Heart left ventricle (tissue), 16 donors: Measurements from ENCODE around the gene DAPP1. TPM values are rescaled to one million over a fixed set of nuclear protein-coding genes. Genes with fewer than 3 reads are reported as not detected.
A peak's percentile ranks its signal among the peaks of the same experiment; 100 is the strongest.

Source experiments
- ATAC-seq, 4 donors: fragments of 200-7000 bp; cut with Tn5 transposase; one replicate each; pipeline ENCODE4 v1.9.1; 2020 to 2022; ENCODE audit warnings: moderate library complexity in 4 of 4, mild to moderate bottlenecking in 3 of 4, moderate number of reproducible peaks in 1 of 4
- DNase-seq, 5 donors: peaks; one replicate each; pipeline ENCODE4 v3.0.0-alpha.2; 2020
- H3K27ac ChIP-seq, 12 donors: fragments of 200-600 bp; sonication (generic) in 4 of 12; one replicate each; pipeline versions ENCODE4 v1.5.0 to v1.8.0; 2016 to 2022; ENCODE audit warnings: mild to moderate bottlenecking in 2 of 12
- H3K27me3 ChIP-seq, 9 donors: fragments of 200-600 bp; sonication (generic) in 2 of 9; one replicate each; pipeline versions ENCODE4 v1.5.1 to v1.8.0; 2016 to 2022; ENCODE audit warnings: mild to moderate bottlenecking in 3 of 9
- H3K36me3 ChIP-seq, 9 donors: fragments of 200-600 bp; sonication (generic) in 2 of 9; one replicate each; pipeline versions ENCODE4 v1.5.0 to v1.8.0; 2018 to 2022; ENCODE audit warnings: mild to moderate bottlenecking in 2 of 9
- H3K4me1 ChIP-seq, 12 donors: fragments of 200-600 bp; sonication (generic) in 4 of 12; one replicate each; pipeline versions ENCODE4 v1.5.0 to v1.8.0; 2016 to 2022; ENCODE audit warnings: mild to moderate bottlenecking in 3 of 12
- H3K4me3 ChIP-seq, 12 donors: fragments of 200-600 bp; sonication (generic) in 4 of 12; one replicate each; pipeline versions ENCODE4 v1.5.0 to v1.8.0; 2017 to 2022; ENCODE audit warnings: mild to moderate bottlenecking in 9 of 12, moderate library complexity in 4 of 12
- H3K9me3 ChIP-seq, 12 donors: fragments of 200-600 bp; sonication (generic) in 4 of 12; one replicate each; pipeline versions ENCODE4 v1.5.0 to v1.8.0; 2016 to 2022; ENCODE audit warnings: mild to moderate bottlenecking in 1 of 12
- POLR2A ChIP-seq, 2 donors: fragments of 450-650 bp; IDR thresholded peaks; one replicate each; pipeline ENCODE4 v1.6.1; 2017; ENCODE audit warnings: antibody characterized with exemption in 2 of 2, mild to moderate bottlenecking in 2 of 2, moderate library complexity in 2 of 2
- WGBS, 4 donors: extraction: QIAGEN DNeasy Blood & Tissue Kit in 2 of 4; methylation state at CpG; one replicate each; pipeline versions ENCODE4 v1.1.5 to v1.1.7; 2013 to 2018; 5-methylcytosine and 5-hydroxymethylcytosine counted together
- intact Hi-C, 10 donors: fragments of 100-400 bp; cut with DNase I; formaldehyde crosslinking; loops; one replicate each; pipeline versions ENCODE4 v1.11.1 to v1.14.2; 2022
- polyA plus RNA-seq, 2 donors: library from polyadenylated mRNA; stranded (reverse); fragments of 200-250 nt; gene quantifications; one replicate each; pipeline ENCODE4 v1.2.3, GENCODE V29; 2013
- total RNA-seq, 9 donors: library from RNA; depleted of rRNA in 2 of 9; stranded (reverse); fragments of >200 nt in 2 of 9; fragmentation: NEBNext Ultra II Directional in 3 of 9; extraction: Animal tissue kit (Norgen Biotek cat#: 25700) in 3 of 9; gene quantifications; one replicate each; pipeline versions ENCODE4 v1.1.0 to v1.2.4, GENCODE V29; 2016 to 2023
- TF ChIP-seq, protein P1 (sequence below), 12 donors: fragments of 200-600 bp; sonication (generic) in 4 of 12; IDR thresholded peaks; one replicate each; pipeline versions ENCODE4 v1.5.0 to v1.8.0; 2018 to 2022; ENCODE audit warnings: antibody characterized with exemption in 12 of 12, mild to moderate bottlenecking in 5 of 12
- donor health status: ischemic (EF 13 %, LVEDD 7.1; RV severe dilation, severe dysfunction).
- donor health status: healthy with polysubstance abuse.
- donor health status: DM: no; HTN: yes; CAD: no.
- donor health status: DM: no; HTN: no; CAD: no.
- donor health status: ischemic (EF 25% LVEDD 6.9; RV normal size, moderate dysfunction).
- donor health status: ischemic (EF 25% LVEDD 5.7; RV mildly dilated, moderate dysfunction).
- donor health status: healthy.
- donor health status: DM: yes; HTN: yes; CAD: no.
- donor health status: ischemic (EF 35%, LVEDD 5.7; RV mildly dilated, moderate dysfunction).
- donor health status: nonischemic (EF 11% LVEDD 7.7; RV severe dilation, severe dysfunction).
- donor health status: DM: yes; HTN: yes; CAD: no.
- donor health status: PGD.
- donor health status: ischemic (EF 29% LVEDD 5.4; RV normal size, mild dysfunction).
- donor health status: nonischemic (EF 23%, LVEDD 6.1; RV moderate dilation, normal function).

The DAPP1 gene
- total and polyA plus RNA-seq, 11 donors, result 0.19 to 7.5 (median 0.30) TPM

DNA sequence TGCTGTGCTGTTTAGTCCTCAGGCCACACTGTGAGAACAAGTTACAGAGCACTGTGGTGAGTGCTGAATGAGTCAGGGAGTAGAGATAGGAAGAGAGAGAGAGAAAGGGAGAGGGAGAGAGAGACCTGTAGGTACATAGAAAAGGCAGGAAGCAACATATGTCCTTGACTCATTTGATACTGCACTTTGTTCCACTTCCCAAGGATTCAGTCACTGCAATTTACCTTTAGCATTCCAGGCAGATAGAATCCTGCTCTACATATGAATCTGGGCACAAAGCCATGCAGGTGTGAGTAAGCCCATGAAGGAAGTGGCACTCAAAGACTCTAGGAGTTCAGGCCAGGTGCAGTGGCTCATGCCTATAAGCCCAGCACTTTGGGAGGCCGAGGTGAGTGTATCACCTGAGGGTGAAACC is 1.0 kb upstream of the DAPP1 start:
- H3K27me3 ChIP-seq, result no peaks in the 10 kb centered on the region
- H3K4me3 ChIP-seq, result no peak overlapping the region
- ATAC-seq (peak in 2 of 4 donors; percentile 54 to 60), DNase-seq (no peak)
- 65 to 100% (median 83%) methylated on average over 1 of the region's 1 CpG for WGBS, 4 donors
- H3K36me3 ChIP-seq, result no peaks in the 10 kb centered on the region
- intact Hi-C loops, result loop anchor here in 4 of 10 donors (5.0 to 10.0 kb wide), 5 partner anchors 59 to 139 kb away; partner anchors contain the start of genes H2AZ1 (in 2 of the 4) and DNAJB14 (in 1 of the 4)
- peaks cover 0 to 49% (median 0%) of the 10 kb centered on the region in 12 donors for H3K4me1 ChIP-seq
- no peaks in the 10 kb centered on the region for H3K9me3 ChIP-seq
- H3K27ac ChIP-seq, result peak overlapping the region in 1 of 12 donors; percentile 46
- TF ChIP-seq, protein P1, sequence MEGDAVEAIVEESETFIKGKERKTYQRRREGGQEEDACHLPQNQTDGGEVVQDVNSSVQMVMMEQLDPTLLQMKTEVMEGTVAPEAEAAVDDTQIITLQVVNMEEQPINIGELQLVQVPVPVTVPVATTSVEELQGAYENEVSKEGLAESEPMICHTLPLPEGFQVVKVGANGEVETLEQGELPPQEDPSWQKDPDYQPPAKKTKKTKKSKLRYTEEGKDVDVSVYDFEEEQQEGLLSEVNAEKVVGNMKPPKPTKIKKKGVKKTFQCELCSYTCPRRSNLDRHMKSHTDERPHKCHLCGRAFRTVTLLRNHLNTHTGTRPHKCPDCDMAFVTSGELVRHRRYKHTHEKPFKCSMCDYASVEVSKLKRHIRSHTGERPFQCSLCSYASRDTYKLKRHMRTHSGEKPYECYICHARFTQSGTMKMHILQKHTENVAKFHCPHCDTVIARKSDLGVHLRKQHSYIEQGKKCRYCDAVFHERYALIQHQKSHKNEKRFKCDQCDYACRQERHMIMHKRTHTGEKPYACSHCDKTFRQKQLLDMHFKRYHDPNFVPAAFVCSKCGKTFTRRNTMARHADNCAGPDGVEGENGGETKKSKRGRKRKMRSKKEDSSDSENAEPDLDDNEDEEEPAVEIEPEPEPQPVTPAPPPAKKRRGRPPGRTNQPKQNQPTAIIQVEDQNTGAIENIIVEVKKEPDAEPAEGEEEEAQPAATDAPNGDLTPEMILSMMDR (IDR thresholded peaks at IDR 0.05), result no peak
- no peak for TF ChIP-seq POLR2A (IDR thresholded peaks at IDR 0.05)

DNA sequence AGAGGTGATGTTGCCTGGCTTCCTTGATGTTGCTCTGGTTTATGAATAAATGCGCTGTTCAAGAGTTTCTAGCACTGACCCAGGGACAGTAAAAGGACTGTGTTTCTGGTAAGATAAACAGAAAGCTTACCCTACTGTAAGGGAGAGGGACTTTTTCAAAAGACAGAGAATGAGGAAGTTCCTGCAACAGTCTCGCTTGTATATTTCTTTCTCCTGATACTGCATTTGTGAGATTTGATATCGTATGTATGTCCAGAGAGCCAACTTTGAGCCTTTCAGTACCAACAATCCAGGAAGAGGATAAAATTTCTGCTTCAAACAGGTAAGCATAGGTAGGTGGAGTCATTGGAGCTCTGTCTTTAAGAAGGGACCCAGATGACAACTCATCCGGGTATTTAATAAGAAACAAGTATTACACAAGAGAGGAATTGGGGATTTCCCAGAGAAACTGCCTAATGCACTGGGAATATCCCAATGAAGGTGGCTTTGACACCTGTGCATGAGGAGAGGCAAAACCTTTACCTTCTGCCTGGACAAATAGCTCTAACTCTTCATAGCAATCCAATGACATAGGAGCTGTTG is 773 bp downstream of the DAPP1 start:
- no peaks in the 10 kb centered on the region for H3K36me3 ChIP-seq
- intact Hi-C loops, result loop anchor here in 4 of 10 donors (5.0 to 10.0 kb wide), 5 partner anchors 57 to 137 kb away; partner anchors contain the start of genes H2AZ1 (in 2 of the 4) and DNAJB14 (in 1 of the 4)
- no peaks in the 10 kb centered on the region for H3K27me3 ChIP-seq
- TF ChIP-seq POLR2A (IDR thresholded peaks at IDR 0.05), result no peak
- H3K27ac ChIP-seq, result peak overlapping the region in 1 of 12 donors; percentile 90
- DNase-seq (no peak), ATAC-seq (no peak)
- H3K9me3 ChIP-seq, result no peaks in the 10 kb centered on the region
- WGBS, 4 donors, result 74 to 84% (median 80%) methylated on average over 4 of the region's 4 CpGs
- peak overlapping the region in 8 of 12 donors; percentile 3 to 64 (median 36) for H3K4me3 ChIP-seq
- H3K4me1 ChIP-seq, result peaks cover 0 to 62% (median 0%) of the 10 kb centered on the region in 12 donors

DNA sequence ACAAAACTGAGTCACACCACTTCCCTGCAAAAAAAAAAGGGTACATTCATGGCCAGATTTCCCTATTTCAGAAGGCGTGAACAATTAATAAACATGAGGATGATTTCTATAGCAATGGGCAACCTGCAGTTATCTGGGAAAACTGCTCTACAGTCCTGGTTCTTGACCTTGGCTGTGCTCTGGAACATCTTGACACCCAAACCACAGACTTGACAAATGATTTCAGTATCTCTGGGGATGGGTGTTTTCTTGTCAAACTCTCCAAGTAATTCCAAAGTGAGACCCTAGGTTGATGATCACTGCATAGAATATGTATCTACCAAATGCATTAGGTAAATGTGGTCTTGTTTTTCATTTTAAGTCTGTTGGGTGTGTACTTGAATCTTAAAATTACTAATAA is 2.0 kb downstream of the DAPP1 start:
- Histone ChIP-seq H3K27ac (no peak overlapping the region), H3K4me3 (peak overlapping the region in 1 of 12 donors; percentile 7), H3K36me3 (no peaks in the 10 kb centered on the region), H3K4me1 (peaks cover 0 to 72% (median 0%) of the 10 kb centered on the region in 12 donors), H3K27me3 (no peaks in the 10 kb centered on the region), H3K9me3 (no peaks in the 10 kb centered on the region)
- TF ChIP-seq, protein P1 (IDR thresholded peaks at IDR 0.05), result no peak
- no peak for TF ChIP-seq POLR2A (IDR thresholded peaks at IDR 0.05)
- DNase-seq, result no peak
- intact Hi-C loops, result loop anchor here in 4 of 10 donors (5.0 to 10.0 kb wide), 5 partner anchors 56 to 136 kb away; partner anchors contain the start of genes H2AZ1 (in 2 of the 4) and DNAJB14 (in 1 of the 4)
- 84 to 92% (median 90%) methylated on average over 1 of the region's 1 CpG for WGBS, 4 donors
- ATAC-seq, result no peak

DNA sequence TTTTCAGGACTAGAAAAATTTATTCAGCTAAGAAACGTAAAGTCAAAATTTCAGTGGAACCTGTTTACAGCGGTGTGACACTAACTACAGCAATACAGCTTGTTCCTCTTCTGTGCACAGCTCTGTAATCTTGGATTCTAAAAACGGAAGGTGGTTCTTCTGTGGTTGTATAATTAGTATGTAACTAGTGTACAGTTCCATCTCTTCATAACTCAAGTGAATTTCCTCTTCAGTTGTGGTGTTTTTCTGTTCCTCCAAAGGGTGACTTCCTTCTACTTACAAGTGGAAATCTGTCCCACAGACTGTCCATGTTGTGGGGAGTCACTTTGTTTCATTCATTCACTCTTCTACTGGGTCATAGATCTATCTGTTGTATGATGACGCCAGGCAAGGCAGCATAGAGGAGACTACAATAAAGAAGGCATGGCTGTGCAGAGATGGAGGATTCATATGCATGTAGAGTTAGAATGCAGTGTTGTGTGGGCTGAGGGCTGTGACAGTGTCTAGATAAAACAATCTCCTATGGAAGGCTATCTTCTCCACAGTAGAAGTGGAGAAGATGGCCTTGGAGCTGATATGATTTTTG is 5.4 kb downstream of the DAPP1 start:
- intact Hi-C loops, result no loop called here
- peaks cover 0 to 63% (median 0%) of the 10 kb centered on the region in 12 donors for H3K4me1 ChIP-seq
- H3K9me3 ChIP-seq, result no peaks in the 10 kb centered on the region
- H3K27ac ChIP-seq, result peak overlapping the region in 6 of 12 donors; percentile 0 to 60 (median 22)
- 38 to 57% (median 47%) methylated on average over 4 of the region's 4 CpGs for WGBS, 4 donors
- H3K4me3 ChIP-seq, result peak overlapping the region in 3 of 12 donors; percentile 3 to 31 (median 27)
- ATAC-seq (peak; percentile 91 to 97 (median 93)), DNase-seq (no peak)
- no peaks in the 10 kb centered on the region for H3K27me3 ChIP-seq
- H3K36me3 ChIP-seq, result no peaks in the 10 kb centered on the region
- no peak for TF ChIP-seq POLR2A (IDR thresholded peaks at IDR 0.05)
- TF ChIP-seq, protein P1 (IDR thresholded peaks at IDR 0.05), result no peak
